Measurements from ENCODE around the gene FHIT.

DNA sequence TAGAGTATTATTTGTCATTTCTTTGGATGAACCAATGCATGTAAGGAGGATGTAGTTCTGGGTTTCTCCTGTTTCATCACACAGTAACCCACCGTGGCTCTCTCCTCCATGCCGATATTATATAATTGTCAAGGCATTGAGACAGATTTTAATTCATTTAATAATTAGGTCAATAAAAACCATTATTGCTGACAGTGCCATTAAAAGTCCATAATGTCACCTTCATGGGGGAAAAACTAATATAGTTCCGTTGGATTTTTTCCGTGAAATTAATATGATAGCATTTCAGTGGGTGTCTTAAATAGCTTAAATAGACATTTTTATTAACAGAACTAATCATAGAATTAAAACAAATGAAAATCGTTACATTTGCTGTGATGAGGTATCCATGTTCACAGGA, 1453.7 kb downstream of the FHIT start:
- no peak for TF ChIP-seq EZH2 (IDR thresholded peaks at IDR 0.05; ENCODE audit: insufficient read depth, poor library complexity, severe bottlenecking)
- no peak for TF ChIP-seq EZH2phosphoT487 (IDR thresholded peaks at IDR 0.05; ENCODE audit: insufficient read depth, low read depth)

Measured in GM23248 (cell line).